Hematopoietic multipotent progenitor cell treated with erythropoietin and hydrocortisone succinate and interleukin-3 and kit ligand, for 8 days (in vitro differentiated cells): ENCODE results near the gene IER5L.
"Not testable (repeated sequence)": the region's sequence is repeated elsewhere in the genome, so short reads cannot be mapped to it uniquely, and the experiment has no call there.

ENCODE experiments used
- DNase-seq: peaks from one replicate; pipeline ENCODE4 v3.0.0-alpha.2; 2015

IER5L gene

GRCh38 chr9:129202613-129203555 lies 24.8 kb upstream of the IER5L start:
- DNase-seq = peak; percentile 82

GRCh38 chr9:129201866-129202265 lies 23.8 kb upstream of the IER5L start:
- DNase-seq = no peak

- no peak for DNase-seq
Observed at GRCh38 chr9:129201289-129201688, 23.2 kb upstream of the IER5L start.

GRCh38 chr9:129200255-129200654 lies 22.2 kb upstream of the IER5L start:
- no peak for DNase-seq

GRCh38 chr9:129199044-129199435 lies 21.0 kb upstream of the IER5L start:
- no peak for DNase-seq

GRCh38 chr9:129198319-129199043 lies 20.4 kb upstream of the IER5L start:
- no peak for DNase-seq

- DNase-seq = no peak
Observed at GRCh38 chr9:129197978-129198318, 19.9 kb upstream of the IER5L start.

- DNase-seq = not testable (repeated sequence)
Observed at GRCh38 chr9:129197045-129197444, 19.0 kb upstream of the IER5L start.

- DNase-seq = no peak
Observed at GRCh38 chr9:129195606-129196005, 17.5 kb upstream of the IER5L start.

- no peak for DNase-seq
Observed at GRCh38 chr9:129194221-129194620, 16.2 kb upstream of the IER5L start.

- no peak for DNase-seq
Observed at GRCh38 chr9:129193655-129194054, 15.6 kb upstream of the IER5L start.

- no peak for DNase-seq
Observed at GRCh38 chr9:129191234-129191633, 13.2 kb upstream of the IER5L start.

- DNase-seq = not testable (repeated sequence)
Observed at GRCh38 chr9:129189971-129190370, 11.9 kb upstream of the IER5L start.

GRCh38 chr9:129187042-129187441 lies 9.0 kb upstream of the IER5L start:
- DNase-seq = no peak

- DNase-seq = no peak
Observed at GRCh38 chr9:129185991-129186390, 7.9 kb upstream of the IER5L start.

- no peak for DNase-seq
Observed at GRCh38 chr9:129185402-129185801, 7.3 kb upstream of the IER5L start.

GRCh38 chr9:129184596-129185122 lies 6.6 kb upstream of the IER5L start:
- DNase-seq = no peak

GRCh38 chr9:129184219-129184524 lies 6.1 kb upstream of the IER5L start:
- DNase-seq = no peak

GRCh38 chr9:129183495-129184218 lies 5.6 kb upstream of the IER5L start:
- DNase-seq = no peak

GRCh38 chr9:129182625-129183494 lies 4.8 kb upstream of the IER5L start:
- DNase-seq = peak; percentile 39

GRCh38 chr9:129182122-129182521 lies 4.1 kb upstream of the IER5L start:
- DNase-seq = no peak

GRCh38 chr9:129181246-129181645 lies 3.2 kb upstream of the IER5L start:
- DNase-seq = no peak
